ENCODE results near the gene EEF2KMT. TPM values are rescaled to one million over a fixed set of nuclear protein-coding genes. Genes with fewer than 3 reads are reported as not detected.
"Not testable (repeated sequence)": the region's sequence is repeated elsewhere in the genome, so short reads cannot be mapped to it uniquely, and the experiment has no call there.

EEF2KMT gene
- total and polyA plus RNA-seq, 2 donors: 5.4 to 5.9 TPM

DNA sequence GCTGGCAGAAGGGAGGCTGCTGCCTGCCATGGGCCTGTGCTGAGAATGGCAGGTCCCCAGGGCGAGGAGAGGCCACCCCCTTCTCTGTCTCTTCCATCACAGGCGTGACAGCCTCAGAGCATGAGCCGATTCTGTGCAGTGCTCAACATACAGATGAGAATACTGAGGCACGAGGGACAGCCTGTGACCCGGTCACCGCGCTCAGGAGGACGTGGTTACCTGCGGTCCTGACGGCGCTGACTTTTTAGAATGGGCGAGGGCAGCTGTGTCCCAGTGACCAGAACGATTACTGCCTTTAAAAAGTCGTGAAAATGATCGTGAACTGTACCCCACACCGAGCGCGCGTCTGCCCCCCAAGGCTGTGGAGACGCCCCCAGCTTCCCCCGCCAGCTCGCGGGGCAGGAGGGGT, 530 bp downstream of the EEF2KMT start:
- not testable (repeated sequence) for H3K9me3 ChIP-seq (ENCODE audit: control insufficient read depth in 2 of 2, insufficient read depth in 1 of 2, low read length in 1 of 2); H3K36me3 ChIP-seq (ENCODE audit: control insufficient read depth in 2 of 2, insufficient read depth in 2 of 2, low read length in 1 of 2); H3K27me3 ChIP-seq (ENCODE audit: control insufficient read depth in 2 of 2, insufficient read depth in 1 of 2, low read length in 1 of 2)
- H3K27ac ChIP-seq (ENCODE audit: low read depth in 1 of 2, low read length in 1 of 2): peak overlapping the region in 1 of 2 donors; percentile 43
- H3K4me3 ChIP-seq (ENCODE audit: low read length in 2 of 2): peak overlapping the region; percentile 49 to 57
- 2% methylated on average over 23 of the region's 23 CpGs for WGBS
- H3K4me1 ChIP-seq (ENCODE audit: control insufficient read depth in 2 of 2, insufficient read depth in 2 of 2, low read length in 2 of 2): peaks cover 0 to 15% of the 10 kb centered on the region in 2 donors
- DNase-seq (ENCODE audit: low read depth in 6 of 9, low spot score in 9 of 9): peak in 3 of 9 donors; percentile 26 to 56 (median 37)

- not testable (repeated sequence) for H3K27ac ChIP-seq (ENCODE audit: low read depth in 1 of 2, low read length in 1 of 2); DNase-seq (ENCODE audit: low read depth in 6 of 9, low spot score in 9 of 9); H3K4me3 ChIP-seq (ENCODE audit: low read length in 2 of 2); H3K9me3 ChIP-seq (ENCODE audit: control insufficient read depth in 2 of 2, insufficient read depth in 1 of 2, low read length in 1 of 2); H3K27me3 ChIP-seq (ENCODE audit: control insufficient read depth in 2 of 2, insufficient read depth in 1 of 2, low read length in 1 of 2); H3K36me3 ChIP-seq (ENCODE audit: control insufficient read depth in 2 of 2, insufficient read depth in 2 of 2, low read length in 1 of 2)
- WGBS: 52% methylated on average over 7 of the region's 7 CpGs
- H3K4me1 ChIP-seq (ENCODE audit: control insufficient read depth in 2 of 2, insufficient read depth in 2 of 2, low read length in 2 of 2): peaks cover 0 to 18% of the 10 kb centered on the region in 2 donors
Observed at GRCh38 chr16:5096437-5097060, 1.0 kb downstream of the EEF2KMT start.

GRCh38 chr16:5095145-5095830, 2.3 kb downstream of the EEF2KMT start:
- peak overlapping the region in 1 of 2 donors; percentile 62 for H3K27ac ChIP-seq (ENCODE audit: low read depth in 1 of 2, low read length in 1 of 2)
- H3K36me3 ChIP-seq (ENCODE audit: control insufficient read depth in 2 of 2, insufficient read depth in 2 of 2, low read length in 1 of 2); H3K9me3 ChIP-seq (ENCODE audit: control insufficient read depth in 2 of 2, insufficient read depth in 1 of 2, low read length in 1 of 2); H3K4me3 ChIP-seq (ENCODE audit: low read length in 2 of 2); H3K27me3 ChIP-seq (ENCODE audit: control insufficient read depth in 2 of 2, insufficient read depth in 1 of 2, low read length in 1 of 2): not testable (repeated sequence)
- 74% methylated on average over 11 of the region's 11 CpGs for WGBS
- peaks cover 0 to 18% of the 10 kb centered on the region in 2 donors for H3K4me1 ChIP-seq (ENCODE audit: control insufficient read depth in 2 of 2, insufficient read depth in 2 of 2, low read length in 2 of 2)
- peak in 2 of 9 donors; percentile 39 to 61 for DNase-seq (ENCODE audit: low read depth in 6 of 9, low spot score in 9 of 9)

GRCh38 chr16:5093746-5094145, 3.8 kb downstream of the EEF2KMT start:
- DNase-seq (ENCODE audit: low read depth in 6 of 9, low spot score in 9 of 9); H3K4me3 ChIP-seq (ENCODE audit: low read length in 2 of 2); H3K36me3 ChIP-seq (ENCODE audit: control insufficient read depth in 2 of 2, insufficient read depth in 2 of 2, low read length in 1 of 2); H3K27ac ChIP-seq (ENCODE audit: low read depth in 1 of 2, low read length in 1 of 2); H3K27me3 ChIP-seq (ENCODE audit: control insufficient read depth in 2 of 2, insufficient read depth in 1 of 2, low read length in 1 of 2); H3K9me3 ChIP-seq (ENCODE audit: control insufficient read depth in 2 of 2, insufficient read depth in 1 of 2, low read length in 1 of 2): not testable (repeated sequence)
- H3K4me1 ChIP-seq (ENCODE audit: control insufficient read depth in 2 of 2, insufficient read depth in 2 of 2, low read length in 2 of 2): peaks cover 0 to 16% of the 10 kb centered on the region in 2 donors
- 96% methylated on average over 10 of the region's 11 CpGs for WGBS

GRCh38 chr16:5093081-5093480, 4.5 kb downstream of the EEF2KMT start:
- H3K27me3 ChIP-seq (ENCODE audit: control insufficient read depth in 2 of 2, insufficient read depth in 1 of 2, low read length in 1 of 2); H3K36me3 ChIP-seq (ENCODE audit: control insufficient read depth in 2 of 2, insufficient read depth in 2 of 2, low read length in 1 of 2); DNase-seq (ENCODE audit: low read depth in 6 of 9, low spot score in 9 of 9); H3K9me3 ChIP-seq (ENCODE audit: control insufficient read depth in 2 of 2, insufficient read depth in 1 of 2, low read length in 1 of 2); H3K27ac ChIP-seq (ENCODE audit: low read depth in 1 of 2, low read length in 1 of 2); H3K4me3 ChIP-seq (ENCODE audit: low read length in 2 of 2): not testable (repeated sequence)
- WGBS: 95% methylated on average over 9 of the region's 9 CpGs
- peaks cover 0 to 15% of the 10 kb centered on the region in 2 donors for H3K4me1 ChIP-seq (ENCODE audit: control insufficient read depth in 2 of 2, insufficient read depth in 2 of 2, low read length in 2 of 2)

GRCh38 chr16:5090592-5090991, 7.0 kb downstream of the EEF2KMT start:
- peaks cover 0 to 23% of the 10 kb centered on the region in 2 donors for H3K4me1 ChIP-seq (ENCODE audit: control insufficient read depth in 2 of 2, insufficient read depth in 2 of 2, low read length in 2 of 2)
- H3K36me3 ChIP-seq (ENCODE audit: control insufficient read depth in 2 of 2, insufficient read depth in 2 of 2, low read length in 1 of 2); H3K4me3 ChIP-seq (ENCODE audit: low read length in 2 of 2); H3K9me3 ChIP-seq (ENCODE audit: control insufficient read depth in 2 of 2, insufficient read depth in 1 of 2, low read length in 1 of 2); H3K27ac ChIP-seq (ENCODE audit: low read depth in 1 of 2, low read length in 1 of 2); H3K27me3 ChIP-seq (ENCODE audit: control insufficient read depth in 2 of 2, insufficient read depth in 1 of 2, low read length in 1 of 2); DNase-seq (ENCODE audit: low read depth in 6 of 9, low spot score in 9 of 9): not testable (repeated sequence)
- WGBS: 90% methylated on average over 9 of the region's 9 CpGs

DNA sequence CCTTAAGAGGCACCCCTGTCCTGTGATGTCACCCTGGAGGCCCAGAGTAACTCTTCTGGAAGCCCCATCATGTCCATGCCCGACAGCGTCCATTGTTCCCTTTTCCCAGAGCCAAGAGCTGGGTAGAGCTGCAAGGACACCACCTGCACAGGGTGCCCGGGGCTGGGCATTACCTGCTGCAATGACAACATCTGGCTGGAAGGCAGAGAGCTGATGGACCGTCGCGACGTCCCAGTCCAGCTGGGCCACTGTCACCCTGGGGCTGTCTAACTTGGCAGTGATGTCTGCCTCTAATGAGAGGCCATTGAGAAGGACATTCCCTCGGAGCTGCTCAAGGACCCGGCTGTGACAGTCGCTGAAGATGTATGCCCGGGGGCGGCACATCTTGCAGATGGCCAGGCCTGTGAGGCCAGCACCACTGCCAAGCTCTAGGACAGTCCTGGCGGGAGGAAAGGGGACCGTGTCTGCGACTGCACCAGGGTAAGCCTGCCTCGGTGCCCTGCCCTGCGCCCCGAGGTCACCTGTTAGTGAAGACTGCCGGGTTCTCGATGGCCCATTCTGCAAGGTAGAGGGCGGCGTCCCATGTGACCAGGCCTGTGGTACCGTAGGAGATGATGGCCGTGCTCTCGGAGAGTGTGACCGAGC, 7.6 kb downstream of the EEF2KMT start:
- DNase-seq (ENCODE audit: low read depth in 6 of 9, low spot score in 9 of 9); H3K27me3 ChIP-seq (ENCODE audit: control insufficient read depth in 2 of 2, insufficient read depth in 1 of 2, low read length in 1 of 2); H3K4me3 ChIP-seq (ENCODE audit: low read length in 2 of 2); H3K36me3 ChIP-seq (ENCODE audit: control insufficient read depth in 2 of 2, insufficient read depth in 2 of 2, low read length in 1 of 2); H3K9me3 ChIP-seq (ENCODE audit: control insufficient read depth in 2 of 2, insufficient read depth in 1 of 2, low read length in 1 of 2); H3K27ac ChIP-seq (ENCODE audit: low read depth in 1 of 2, low read length in 1 of 2): not testable (repeated sequence)
- peaks cover 0 to 22% of the 10 kb centered on the region in 2 donors for H3K4me1 ChIP-seq (ENCODE audit: control insufficient read depth in 2 of 2, insufficient read depth in 2 of 2, low read length in 2 of 2)
- 97% methylated on average over 26 of the region's 26 CpGs for whole genome bisulfite sequencing

DNA sequence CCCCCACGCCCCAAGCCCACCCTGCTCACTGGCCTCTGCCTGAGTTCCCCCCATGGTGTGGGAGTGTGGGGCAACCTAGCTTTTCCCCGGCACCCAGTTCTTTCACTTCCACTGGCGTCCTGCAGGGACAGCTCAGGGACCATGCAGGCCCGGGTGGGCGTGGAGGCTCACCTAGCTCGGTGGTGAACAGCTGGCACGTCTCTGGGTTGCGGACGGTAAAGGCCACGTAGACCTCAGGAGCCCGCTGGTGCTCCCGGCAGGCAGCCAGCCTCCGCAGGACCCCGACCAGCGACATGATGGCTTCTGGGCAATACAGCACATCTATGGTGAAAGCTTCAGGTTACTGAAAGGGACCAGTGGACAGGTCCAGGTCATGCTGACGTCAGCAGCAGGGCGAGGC, 8.7 kb downstream of the EEF2KMT start:
- H3K27ac ChIP-seq (ENCODE audit: low read depth in 1 of 2, low read length in 1 of 2); H3K4me3 ChIP-seq (ENCODE audit: low read length in 2 of 2); DNase-seq (ENCODE audit: low read depth in 6 of 9, low spot score in 9 of 9); H3K9me3 ChIP-seq (ENCODE audit: control insufficient read depth in 2 of 2, insufficient read depth in 1 of 2, low read length in 1 of 2); H3K36me3 ChIP-seq (ENCODE audit: control insufficient read depth in 2 of 2, insufficient read depth in 2 of 2, low read length in 1 of 2); H3K27me3 ChIP-seq (ENCODE audit: control insufficient read depth in 2 of 2, insufficient read depth in 1 of 2, low read length in 1 of 2): not testable (repeated sequence)
- peaks cover 0 to 21% of the 10 kb centered on the region in 2 donors for H3K4me1 ChIP-seq (ENCODE audit: control insufficient read depth in 2 of 2, insufficient read depth in 2 of 2, low read length in 2 of 2)
- 93% methylated on average over 17 of the region's 17 CpGs for WGBS

GRCh38 chr16:5088086-5088790, 9.4 kb downstream of the EEF2KMT start:
- DNase-seq (ENCODE audit: low read depth in 6 of 9, low spot score in 9 of 9); H3K36me3 ChIP-seq (ENCODE audit: control insufficient read depth in 2 of 2, insufficient read depth in 2 of 2, low read length in 1 of 2): not testable (repeated sequence)

More at GRCh38 chr16:5088086-5088790, 9.4 kb downstream of the EEF2KMT start:
- H3K27ac ChIP-seq (ENCODE audit: low read depth in 1 of 2, low read length in 1 of 2); H3K4me3 ChIP-seq (ENCODE audit: low read length in 2 of 2); H3K9me3 ChIP-seq (ENCODE audit: control insufficient read depth in 2 of 2, insufficient read depth in 1 of 2, low read length in 1 of 2); H3K27me3 ChIP-seq (ENCODE audit: control insufficient read depth in 2 of 2, insufficient read depth in 1 of 2, low read length in 1 of 2): not testable (repeated sequence)
- 96% methylated on average over 18 of the region's 18 CpGs for WGBS
- H3K4me1 ChIP-seq (ENCODE audit: control insufficient read depth in 2 of 2, insufficient read depth in 2 of 2, low read length in 2 of 2): peaks cover 0 to 21% of the 10 kb centered on the region in 2 donors
